ENCODE data around the gene HEATR3.

HEATR3 gene

DNA sequence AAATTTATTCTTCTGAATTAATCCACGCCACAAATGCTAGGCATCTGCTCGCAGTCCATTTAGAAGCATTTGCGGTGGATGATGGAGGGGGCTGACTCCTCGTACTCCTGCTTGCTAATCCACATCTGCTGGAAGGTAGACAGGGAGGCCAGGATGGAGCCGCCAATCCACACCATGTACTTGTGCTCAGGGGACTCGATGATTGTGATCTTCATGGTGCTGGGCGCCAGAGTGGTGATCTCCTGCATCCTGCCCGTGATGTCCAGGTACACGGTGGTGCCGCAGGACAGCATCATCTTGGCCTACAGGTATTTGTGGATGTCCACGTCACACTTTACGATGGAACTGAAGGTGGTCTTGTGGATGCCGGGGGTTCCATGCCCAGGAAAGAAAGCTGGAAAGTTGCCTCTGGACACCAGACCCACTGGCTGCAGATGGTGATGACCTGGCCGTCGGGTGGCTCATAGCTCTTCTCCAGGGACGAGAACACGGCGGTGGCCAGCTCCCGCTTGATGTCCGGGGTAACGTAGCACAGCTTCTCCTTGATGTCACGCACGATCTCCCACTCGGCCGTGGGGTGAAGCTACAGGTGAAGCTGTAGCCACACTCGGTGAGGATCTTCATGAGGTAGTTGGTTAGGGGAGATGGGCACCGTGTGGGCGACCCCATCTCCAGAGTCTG is 7.5 kb upstream of the HEATR3 start:
- TF ChIP-seq, protein P1, sequence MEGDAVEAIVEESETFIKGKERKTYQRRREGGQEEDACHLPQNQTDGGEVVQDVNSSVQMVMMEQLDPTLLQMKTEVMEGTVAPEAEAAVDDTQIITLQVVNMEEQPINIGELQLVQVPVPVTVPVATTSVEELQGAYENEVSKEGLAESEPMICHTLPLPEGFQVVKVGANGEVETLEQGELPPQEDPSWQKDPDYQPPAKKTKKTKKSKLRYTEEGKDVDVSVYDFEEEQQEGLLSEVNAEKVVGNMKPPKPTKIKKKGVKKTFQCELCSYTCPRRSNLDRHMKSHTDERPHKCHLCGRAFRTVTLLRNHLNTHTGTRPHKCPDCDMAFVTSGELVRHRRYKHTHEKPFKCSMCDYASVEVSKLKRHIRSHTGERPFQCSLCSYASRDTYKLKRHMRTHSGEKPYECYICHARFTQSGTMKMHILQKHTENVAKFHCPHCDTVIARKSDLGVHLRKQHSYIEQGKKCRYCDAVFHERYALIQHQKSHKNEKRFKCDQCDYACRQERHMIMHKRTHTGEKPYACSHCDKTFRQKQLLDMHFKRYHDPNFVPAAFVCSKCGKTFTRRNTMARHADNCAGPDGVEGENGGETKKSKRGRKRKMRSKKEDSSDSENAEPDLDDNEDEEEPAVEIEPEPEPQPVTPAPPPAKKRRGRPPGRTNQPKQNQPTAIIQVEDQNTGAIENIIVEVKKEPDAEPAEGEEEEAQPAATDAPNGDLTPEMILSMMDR (conservative IDR thresholded peaks at IDR 0.05; ENCODE audit: low read length) = no peak
- no peak for TF ChIP-seq EZH2phosphoT487 (IDR thresholded peaks at IDR 0.05; ENCODE audit: borderline replicate concordance)
- H3K79me2 ChIP-seq (ENCODE audit: insufficient read depth, low read length) = no peaks in the 10 kb centered on the region
- no peaks in the 10 kb centered on the region for H4K20me1 ChIP-seq (ENCODE audit: insufficient read depth, low read length, poor library complexity, severe bottlenecking)
- no peaks in the 10 kb centered on the region for H3F3A ChIP-seq (ENCODE audit: low read depth)
- H3K4me3 ChIP-seq (ENCODE audit: low read length, poor library complexity, severe bottlenecking) = no peak overlapping the region
- peaks cover 4% of the 10 kb centered on the region; the same call in 1 of the 2 replicates for H3K9me3 ChIP-seq (ENCODE audit: insufficient read depth, low read depth, low read length)
- no peaks in the 10 kb centered on the region for H3K27me3 ChIP-seq (ENCODE audit: insufficient read depth, low read length, poor library complexity, severe bottlenecking)
- H3K4me1 ChIP-seq (ENCODE audit: insufficient read depth, low read length, poor library complexity, severe bottlenecking) = no peaks in the 10 kb centered on the region
- no peaks in the 10 kb centered on the region for H3K9me2 ChIP-seq (replicated peaks; ENCODE audit: low read depth, low read length)
- no peak overlapping the region for H3K4me2 ChIP-seq (ENCODE audit: low read depth, low read length, poor library complexity, severe bottlenecking)
- H3K36me3 ChIP-seq (ENCODE audit: insufficient read depth, low read length) = no peaks in the 10 kb centered on the region
- H3K9ac ChIP-seq (ENCODE audit: low read depth, low read length, poor library complexity, severe bottlenecking) = no peak overlapping the region
- no peak overlapping the region for H2AFZ ChIP-seq (ENCODE audit: low read length)

GRCh38 chr16:50059111-50059510 is 6.7 kb upstream of the HEATR3 start:
- no peaks in the 10 kb centered on the region for H3K4me1 ChIP-seq (ENCODE audit: insufficient read depth, low read length, poor library complexity, severe bottlenecking)
- H4K20me1 ChIP-seq (ENCODE audit: insufficient read depth, low read length, poor library complexity, severe bottlenecking) = no peaks in the 10 kb centered on the region
- H3K9me2 ChIP-seq (replicated peaks; ENCODE audit: low read depth, low read length) = no peaks in the 10 kb centered on the region
- H2AFZ ChIP-seq (ENCODE audit: low read length) = no peak overlapping the region
- H3K27me3 ChIP-seq (ENCODE audit: insufficient read depth, low read length, poor library complexity, severe bottlenecking) = no peaks in the 10 kb centered on the region
- peaks cover 4% of the 10 kb centered on the region; the same call in 1 of the 2 replicates for H3K9me3 ChIP-seq (ENCODE audit: insufficient read depth, low read depth, low read length)
- H3K79me2 ChIP-seq (ENCODE audit: insufficient read depth, low read length) = no peaks in the 10 kb centered on the region
- no peak overlapping the region for H3K4me3 ChIP-seq (ENCODE audit: low read length, poor library complexity, severe bottlenecking)
- TF ChIP-seq, protein P1 (conservative IDR thresholded peaks at IDR 0.05; ENCODE audit: low read length) = no peak
- H3K9ac ChIP-seq (ENCODE audit: low read depth, low read length, poor library complexity, severe bottlenecking) = no peak overlapping the region
- no peak overlapping the region for H3K4me2 ChIP-seq (ENCODE audit: low read depth, low read length, poor library complexity, severe bottlenecking)
- H3K36me3 ChIP-seq (ENCODE audit: insufficient read depth, low read length) = no peaks in the 10 kb centered on the region
- no peaks in the 10 kb centered on the region for H3F3A ChIP-seq (ENCODE audit: low read depth)

- Histone ChIP-seq H3K79me2 (ENCODE audit: insufficient read depth, low read length) (no peaks in the 10 kb centered on the region), H3K4me3 (ENCODE audit: low read length, poor library complexity, severe bottlenecking) (no peak overlapping the region), H3K27me3 (ENCODE audit: insufficient read depth, low read length, poor library complexity, severe bottlenecking) (no peaks in the 10 kb centered on the region), H4K20me1 (ENCODE audit: insufficient read depth, low read length, poor library complexity, severe bottlenecking) (no peaks in the 10 kb centered on the region), H3K4me2 (ENCODE audit: low read depth, low read length, poor library complexity, severe bottlenecking) (no peak overlapping the region), H3K36me3 (ENCODE audit: insufficient read depth, low read length) (no peaks in the 10 kb centered on the region), H3K9me2 (replicated peaks; ENCODE audit: low read depth, low read length) (no peaks in the 10 kb centered on the region), H2AFZ (ENCODE audit: low read length) (no peak overlapping the region), H3K9me3 (ENCODE audit: insufficient read depth, low read depth, low read length) (peaks cover 4% of the 10 kb centered on the region; the same call in 1 of the 2 replicates), H3F3A (ENCODE audit: low read depth) (no peaks in the 10 kb centered on the region), H3K9ac (ENCODE audit: low read depth, low read length, poor library complexity, severe bottlenecking) (no peak overlapping the region), H3K4me1 (ENCODE audit: insufficient read depth, low read length, poor library complexity, severe bottlenecking) (no peaks in the 10 kb centered on the region)
- TF ChIP-seq, protein P1 (conservative IDR thresholded peaks at IDR 0.05; ENCODE audit: low read length) = no peak
- TF ChIP-seq EZH2phosphoT487 (IDR thresholded peaks at IDR 0.05; ENCODE audit: borderline replicate concordance) = no peak
These were observed 6.1 kb upstream of the HEATR3 start for GRCh38 chr16:50059669-50060068.
